ENCODE measurements around the gene CLPTM1. TPM values are rescaled to one million over a fixed set of nuclear protein-coding genes. Genes with fewer than 3 reads are reported as not detected.
"Not testable (repeated sequence)": the region's sequence is repeated elsewhere in the genome, so short reads cannot be mapped to it uniquely, and the experiment has no call there.

The CLPTM1 gene, protein sequence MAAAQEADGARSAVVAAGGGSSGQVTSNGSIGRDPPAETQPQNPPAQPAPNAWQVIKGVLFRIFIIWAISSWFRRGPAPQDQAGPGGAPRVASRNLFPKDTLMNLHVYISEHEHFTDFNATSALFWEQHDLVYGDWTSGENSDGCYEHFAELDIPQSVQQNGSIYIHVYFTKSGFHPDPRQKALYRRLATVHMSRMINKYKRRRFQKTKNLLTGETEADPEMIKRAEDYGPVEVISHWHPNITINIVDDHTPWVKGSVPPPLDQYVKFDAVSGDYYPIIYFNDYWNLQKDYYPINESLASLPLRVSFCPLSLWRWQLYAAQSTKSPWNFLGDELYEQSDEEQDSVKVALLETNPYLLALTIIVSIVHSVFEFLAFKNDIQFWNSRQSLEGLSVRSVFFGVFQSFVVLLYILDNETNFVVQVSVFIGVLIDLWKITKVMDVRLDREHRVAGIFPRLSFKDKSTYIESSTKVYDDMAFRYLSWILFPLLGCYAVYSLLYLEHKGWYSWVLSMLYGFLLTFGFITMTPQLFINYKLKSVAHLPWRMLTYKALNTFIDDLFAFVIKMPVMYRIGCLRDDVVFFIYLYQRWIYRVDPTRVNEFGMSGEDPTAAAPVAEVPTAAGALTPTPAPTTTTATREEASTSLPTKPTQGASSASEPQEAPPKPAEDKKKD
- 104 and 106 TPM in 2 replicates for total RNA-seq (2014; rRNA removed; shearing (Covaris generic))

DNA sequence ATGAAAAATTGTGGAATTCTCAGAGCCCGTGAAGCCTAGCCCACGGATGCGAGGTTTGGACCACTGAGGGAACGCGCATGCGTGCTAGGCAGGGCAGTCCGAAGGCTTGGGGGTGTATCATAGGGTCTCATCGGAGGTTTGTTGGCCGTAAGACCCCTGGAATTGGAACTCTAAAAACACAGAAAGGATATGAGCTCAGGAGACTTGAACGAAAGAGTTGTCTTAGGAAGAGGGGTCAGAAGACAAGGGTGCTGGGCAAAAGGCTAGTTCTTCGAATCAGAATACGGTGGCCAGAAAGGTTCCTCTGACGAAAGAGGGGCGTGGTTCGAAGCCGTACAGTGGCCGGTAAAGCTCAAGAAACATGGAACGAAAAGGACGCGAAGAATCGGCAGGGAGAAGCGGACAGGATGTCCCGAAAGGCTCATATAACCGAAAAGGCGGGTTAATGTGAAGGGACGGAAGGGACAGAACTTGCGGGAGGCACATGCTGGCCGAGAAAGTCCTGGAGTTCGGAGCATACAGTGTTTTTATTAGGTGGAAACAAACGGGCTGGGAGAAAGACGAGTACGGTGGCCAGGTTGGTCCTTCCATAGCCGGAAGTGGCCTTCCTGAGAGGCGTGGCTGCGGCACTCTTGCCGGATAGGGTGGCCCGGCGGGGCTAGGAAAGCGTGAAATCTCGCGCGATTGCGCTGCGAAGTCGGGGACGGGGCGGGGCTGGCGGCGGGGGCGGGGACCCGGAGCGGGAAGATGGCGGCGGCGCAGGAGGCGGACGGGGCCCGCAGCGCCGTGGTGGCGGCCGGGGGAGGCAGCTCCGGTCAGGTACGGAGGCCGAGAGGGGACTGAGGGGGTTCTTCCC, at the start of gene CLPTM1:
Gene CLPTM1 (plus strand): TSS at position 732 of the 856 bp plus-strand sequence. CDS start 16 bp downstream, at position 748.
- DNase-seq (ENCODE audit: low spot score): peak; percentile 99

DNA sequence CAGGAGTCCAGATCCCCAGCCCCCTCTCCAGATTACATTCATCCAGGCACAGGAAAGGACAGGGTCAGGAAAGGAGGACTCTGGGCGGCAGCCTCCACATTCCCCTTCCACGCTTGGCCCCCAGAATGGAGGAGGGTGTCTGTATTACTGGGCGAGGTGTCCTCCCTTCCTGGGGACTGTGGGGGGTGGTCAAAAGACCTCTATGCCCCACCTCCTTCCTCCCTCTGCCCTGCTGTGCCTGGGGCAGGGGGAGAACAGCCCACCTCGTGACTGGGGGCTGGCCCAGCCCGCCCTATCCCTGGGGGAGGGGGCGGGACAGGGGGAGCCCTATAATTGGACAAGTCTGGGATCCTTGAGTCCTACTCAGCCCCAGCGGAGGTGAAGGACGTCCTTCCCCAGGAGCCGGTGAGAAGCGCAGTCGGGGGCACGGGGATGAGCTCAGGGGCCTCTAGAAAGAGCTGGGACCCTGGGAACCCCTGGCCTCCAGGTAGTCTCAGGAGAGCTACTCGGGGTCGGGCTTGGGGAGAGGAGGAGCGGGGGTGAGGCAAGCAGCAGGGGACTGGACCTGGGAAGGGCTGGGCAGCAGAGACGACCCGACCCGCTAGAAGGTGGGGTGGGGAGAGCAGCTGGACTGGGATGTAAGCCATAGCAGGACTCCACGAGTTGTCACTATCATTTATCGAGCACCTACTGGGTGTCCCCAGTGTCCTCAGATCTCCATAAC, 49.6 kb upstream of the CLPTM1 start, which contains the start of gene APOE:
Gene APOE (plus strand): TSS at position 360 of the 724 bp plus-strand sequence. CDS start 829 bp downstream, outside the sequence.
- no peak for DNase-seq (ENCODE audit: low spot score)

DNA sequence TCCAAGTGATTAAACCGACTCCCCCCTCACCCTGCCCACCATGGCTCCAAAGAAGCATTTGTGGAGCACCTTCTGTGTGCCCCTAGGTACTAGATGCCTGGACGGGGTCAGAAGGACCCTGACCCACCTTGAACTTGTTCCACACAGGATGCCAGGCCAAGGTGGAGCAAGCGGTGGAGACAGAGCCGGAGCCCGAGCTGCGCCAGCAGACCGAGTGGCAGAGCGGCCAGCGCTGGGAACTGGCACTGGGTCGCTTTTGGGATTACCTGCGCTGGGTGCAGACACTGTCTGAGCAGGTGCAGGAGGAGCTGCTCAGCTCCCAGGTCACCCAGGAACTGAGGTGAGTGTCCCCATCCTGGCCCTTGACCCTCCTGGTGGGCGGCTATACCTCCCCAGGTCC, 47.6 kb upstream of the CLPTM1 start:
- DNase-seq (ENCODE audit: low spot score): no peak

DNA sequence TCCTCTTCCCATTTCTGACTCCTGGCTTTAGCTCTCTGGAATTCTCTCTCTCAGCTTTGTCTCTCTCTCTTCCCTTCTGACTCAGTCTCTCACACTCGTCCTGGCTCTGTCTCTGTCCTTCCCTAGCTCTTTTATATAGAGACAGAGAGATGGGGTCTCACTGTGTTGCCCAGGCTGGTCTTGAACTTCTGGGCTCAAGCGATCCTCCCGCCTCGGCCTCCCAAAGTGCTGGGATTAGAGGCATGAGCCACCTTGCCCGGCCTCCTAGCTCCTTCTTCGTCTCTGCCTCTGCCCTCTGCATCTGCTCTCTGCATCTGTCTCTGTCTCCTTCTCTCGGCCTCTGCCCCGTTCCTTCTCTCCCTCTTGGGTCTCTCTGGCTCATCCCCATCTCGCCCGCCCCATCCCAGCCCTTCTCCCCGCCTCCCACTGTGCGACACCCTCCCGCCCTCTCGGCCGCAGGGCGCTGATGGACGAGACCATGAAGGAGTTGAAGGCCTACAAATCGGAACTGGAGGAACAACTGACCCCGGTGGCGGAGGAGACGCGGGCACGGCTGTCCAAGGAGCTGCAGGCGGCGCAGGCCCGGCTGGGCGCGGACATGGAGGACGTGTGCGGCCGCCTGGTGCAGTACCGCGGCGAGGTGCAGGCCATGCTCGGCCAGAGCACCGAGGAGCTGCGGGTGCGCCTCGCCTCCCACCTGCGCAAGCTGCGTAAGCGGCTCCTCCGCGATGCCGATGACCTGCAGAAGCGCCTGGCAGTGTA, 46.9 kb upstream of the CLPTM1 start:
- no peak for DNase-seq (ENCODE audit: low spot score)

DNA sequence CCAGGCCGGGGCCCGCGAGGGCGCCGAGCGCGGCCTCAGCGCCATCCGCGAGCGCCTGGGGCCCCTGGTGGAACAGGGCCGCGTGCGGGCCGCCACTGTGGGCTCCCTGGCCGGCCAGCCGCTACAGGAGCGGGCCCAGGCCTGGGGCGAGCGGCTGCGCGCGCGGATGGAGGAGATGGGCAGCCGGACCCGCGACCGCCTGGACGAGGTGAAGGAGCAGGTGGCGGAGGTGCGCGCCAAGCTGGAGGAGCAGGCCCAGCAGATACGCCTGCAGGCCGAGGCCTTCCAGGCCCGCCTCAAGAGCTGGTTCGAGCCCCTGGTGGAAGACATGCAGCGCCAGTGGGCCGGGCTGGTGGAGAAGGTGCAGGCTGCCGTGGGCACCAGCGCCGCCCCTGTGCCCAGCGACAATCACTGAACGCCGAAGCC, 46.3 kb upstream of the CLPTM1 start:
- DNase-seq (ENCODE audit: low spot score): no peak

DNA sequence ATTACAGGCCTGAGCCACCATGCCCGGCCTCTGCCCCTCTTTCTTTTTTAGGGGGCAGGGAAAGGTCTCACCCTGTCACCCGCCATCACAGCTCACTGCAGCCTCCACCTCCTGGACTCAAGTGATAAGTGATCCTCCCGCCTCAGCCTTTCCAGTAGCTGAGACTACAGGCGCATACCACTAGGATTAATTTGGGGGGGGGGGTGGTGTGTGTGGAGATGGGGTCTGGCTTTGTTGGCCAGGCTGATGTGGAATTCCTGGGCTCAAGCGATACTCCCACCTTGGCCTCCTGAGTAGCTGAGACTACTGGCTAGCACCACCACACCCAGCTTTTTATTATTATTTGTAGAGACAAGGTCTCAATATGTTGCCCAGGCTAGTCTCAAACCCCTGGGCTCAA, 45.4 kb upstream of the CLPTM1 start:
- no peak for DNase-seq (ENCODE audit: low spot score)

DNA sequence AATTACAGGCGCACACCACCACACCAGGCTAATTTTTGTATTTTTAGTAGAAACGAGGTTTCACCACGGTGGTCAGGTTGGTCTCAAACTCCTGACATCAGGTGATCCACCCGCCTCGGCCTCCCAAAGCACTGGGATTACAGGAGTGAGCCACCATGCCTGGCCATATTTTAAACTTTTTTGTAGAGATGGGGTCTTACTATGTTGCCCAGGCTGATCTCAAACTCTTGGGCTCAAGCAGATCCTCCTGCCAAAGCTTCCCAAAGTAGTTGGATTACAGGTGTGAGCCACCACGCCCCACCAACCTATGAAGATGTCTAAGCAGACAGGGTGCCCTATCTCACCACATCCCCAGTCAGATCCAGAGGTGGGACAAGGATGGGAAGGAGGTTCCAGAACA, 43.3 kb upstream of the CLPTM1 start:
- DNase-seq (ENCODE audit: low spot score): not testable (repeated sequence)

DNA sequence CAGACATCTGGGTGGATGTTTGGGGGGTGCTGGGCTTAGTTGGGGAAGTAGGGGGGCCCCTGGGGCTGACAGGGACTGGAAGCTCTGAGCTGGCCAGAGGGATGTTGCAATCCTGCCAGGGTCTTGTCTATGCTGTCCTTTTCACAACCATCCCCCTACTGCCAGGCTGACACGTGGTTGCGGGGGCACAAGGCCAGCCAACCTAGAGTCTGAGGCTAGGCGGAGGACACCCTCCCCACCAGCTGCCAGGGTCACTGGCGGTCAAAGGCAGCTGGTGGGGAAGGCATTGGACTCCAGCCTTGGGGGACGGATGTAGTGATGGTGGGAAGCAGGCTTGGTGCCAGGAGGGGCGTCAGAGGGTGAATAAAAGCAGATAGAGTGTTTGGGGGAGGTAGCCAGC, 42.3 kb upstream of the CLPTM1 start:
- DNase-seq (ENCODE audit: low spot score): no peak

DNA sequence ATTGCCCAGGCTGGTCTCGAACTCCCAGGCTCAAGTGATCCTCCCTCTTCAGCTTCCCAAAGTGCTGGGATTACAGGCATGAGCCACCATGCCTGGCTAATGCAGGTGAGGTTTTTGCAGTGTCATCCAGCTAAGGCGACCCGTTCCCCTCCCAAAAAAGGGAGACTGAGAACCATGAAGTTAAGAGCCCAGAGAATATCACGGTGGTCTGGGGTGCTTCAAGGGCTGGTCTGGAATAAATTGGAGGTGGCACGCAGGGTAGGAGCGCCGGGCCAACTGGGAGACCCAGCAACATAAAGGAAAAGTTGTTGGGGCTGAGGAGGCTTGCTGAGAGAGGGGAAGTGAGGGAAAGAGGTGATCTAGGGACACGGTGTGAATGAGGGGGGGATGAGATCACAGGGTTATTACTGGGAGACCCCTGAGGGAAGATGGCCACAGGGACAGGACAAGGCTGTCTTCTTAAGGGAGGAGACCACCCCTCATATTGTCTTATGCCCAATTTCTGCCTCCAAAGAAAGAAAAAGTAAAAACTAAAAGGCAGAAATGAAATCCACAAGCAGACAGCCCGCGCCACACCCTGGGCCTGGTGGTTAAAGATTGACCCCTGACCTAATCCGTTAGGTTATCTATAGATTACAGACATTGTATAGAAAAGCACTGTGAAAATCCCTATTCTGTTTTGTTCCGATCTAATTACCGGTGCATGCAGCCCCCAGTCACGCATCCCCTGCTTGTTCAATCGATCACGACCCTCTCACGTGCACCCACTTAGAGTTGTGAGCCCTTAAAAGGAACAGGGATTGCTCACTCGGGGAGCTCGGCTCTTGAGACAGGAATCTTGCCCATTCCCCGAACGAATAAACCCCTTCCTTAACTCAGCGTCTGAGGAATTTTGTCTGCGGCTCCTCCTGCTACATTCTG, 41.4 kb upstream of the CLPTM1 start:
- DNase-seq (ENCODE audit: low spot score): not testable (repeated sequence)

DNA sequence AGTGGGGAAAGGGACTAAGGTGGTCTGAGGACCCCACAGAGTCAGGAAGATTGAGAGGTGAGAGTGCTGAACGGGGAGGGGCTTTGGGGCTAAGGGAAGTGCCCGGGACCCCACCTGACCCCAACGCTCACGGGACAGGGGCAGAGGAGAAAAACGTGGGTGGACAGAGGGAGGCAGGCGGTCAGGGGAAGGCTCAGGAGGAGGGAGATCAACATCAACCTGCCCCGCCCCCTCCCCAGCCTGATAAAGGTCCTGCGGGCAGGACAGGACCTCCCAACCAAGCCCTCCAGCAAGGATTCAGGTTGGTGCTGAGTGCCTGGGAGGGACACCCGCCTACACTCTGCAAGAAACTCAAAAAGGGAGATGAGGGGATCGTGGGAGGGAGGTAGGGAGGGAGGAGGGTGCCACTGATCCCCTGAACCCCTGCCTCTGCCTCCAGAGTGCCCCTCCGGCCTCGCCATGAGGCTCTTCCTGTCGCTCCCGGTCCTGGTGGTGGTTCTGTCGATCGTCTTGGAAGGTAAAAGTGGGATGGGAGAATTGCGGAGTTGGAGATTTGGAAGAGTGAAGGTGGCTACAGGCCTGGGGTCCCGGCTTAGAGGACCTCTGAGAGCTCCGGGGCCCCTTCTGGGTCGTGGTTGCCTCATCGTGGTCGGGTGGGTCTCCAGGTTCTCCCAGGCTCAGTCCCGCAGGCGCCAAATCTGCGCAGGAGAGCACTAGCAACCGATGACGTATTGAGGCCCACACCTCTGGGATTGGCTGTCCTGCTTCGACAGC, 40.6 kb upstream of the CLPTM1 start, which contains the start of gene APOC1:
Gene APOC1 (plus strand): TSS at position 176 of the 774 bp plus-strand sequence. CDS start 284 bp downstream, at position 460.
- DNase-seq (ENCODE audit: low spot score): peak; percentile 96

DNA sequence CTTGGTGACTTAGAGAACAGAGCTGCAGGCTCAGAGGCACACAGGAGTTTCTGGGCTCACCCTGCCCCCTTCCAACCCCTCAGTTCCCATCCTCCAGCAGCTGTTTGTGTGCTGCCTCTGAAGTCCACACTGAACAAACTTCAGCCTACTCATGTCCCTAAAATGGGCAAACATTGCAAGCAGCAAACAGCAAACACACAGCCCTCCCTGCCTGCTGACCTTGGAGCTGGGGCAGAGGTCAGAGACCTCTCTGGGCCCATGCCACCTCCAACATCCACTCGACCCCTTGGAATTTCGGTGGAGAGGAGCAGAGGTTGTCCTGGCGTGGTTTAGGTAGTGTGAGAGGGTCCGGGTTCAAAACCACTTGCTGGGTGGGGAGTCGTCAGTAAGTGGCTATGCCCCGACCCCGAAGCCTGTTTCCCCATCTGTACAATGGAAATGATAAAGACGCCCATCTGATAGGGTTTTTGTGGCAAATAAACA, 30.9 kb upstream of the CLPTM1 start:
- no peak for DNase-seq (ENCODE audit: low spot score)

DNA sequence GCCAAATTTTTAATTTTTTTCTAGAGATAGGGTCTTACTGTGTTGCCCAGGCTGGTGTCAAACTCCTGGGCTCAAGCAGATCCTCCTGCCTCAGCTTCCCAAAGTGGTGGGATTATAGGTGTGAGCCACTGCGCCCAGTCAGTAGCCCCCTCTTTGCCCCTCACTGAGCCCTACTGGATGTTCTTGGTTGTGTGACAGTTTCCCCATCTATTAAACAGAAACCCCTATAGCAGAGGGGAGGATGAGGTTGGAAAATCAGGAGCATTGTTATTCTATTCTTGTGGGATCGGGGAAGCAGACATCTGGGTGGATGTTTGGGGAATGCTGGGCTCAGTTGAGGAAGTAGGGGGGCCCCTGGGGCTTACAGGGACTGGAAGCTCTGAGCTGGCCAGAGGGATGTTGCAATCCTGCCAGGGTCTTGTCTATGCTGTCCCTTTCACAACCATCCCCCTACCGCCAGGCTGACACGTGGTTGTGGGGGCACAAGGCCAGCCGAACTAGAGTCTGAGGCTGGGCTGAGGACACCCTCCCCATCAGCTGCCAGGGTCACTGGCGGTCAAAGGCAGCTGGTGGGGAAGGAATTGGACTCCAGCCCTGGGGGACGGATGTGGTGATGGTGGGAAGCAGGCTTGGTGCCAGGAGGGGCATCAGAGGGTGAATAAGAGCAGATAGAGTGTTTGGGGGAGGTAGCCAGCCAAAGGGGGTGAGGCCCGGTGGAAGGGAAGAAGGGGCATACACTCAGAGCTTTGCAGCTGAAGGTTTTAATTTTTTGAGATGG, 29.9 kb upstream of the CLPTM1 start:
- DNase-seq (ENCODE audit: low spot score): no peak

DNA sequence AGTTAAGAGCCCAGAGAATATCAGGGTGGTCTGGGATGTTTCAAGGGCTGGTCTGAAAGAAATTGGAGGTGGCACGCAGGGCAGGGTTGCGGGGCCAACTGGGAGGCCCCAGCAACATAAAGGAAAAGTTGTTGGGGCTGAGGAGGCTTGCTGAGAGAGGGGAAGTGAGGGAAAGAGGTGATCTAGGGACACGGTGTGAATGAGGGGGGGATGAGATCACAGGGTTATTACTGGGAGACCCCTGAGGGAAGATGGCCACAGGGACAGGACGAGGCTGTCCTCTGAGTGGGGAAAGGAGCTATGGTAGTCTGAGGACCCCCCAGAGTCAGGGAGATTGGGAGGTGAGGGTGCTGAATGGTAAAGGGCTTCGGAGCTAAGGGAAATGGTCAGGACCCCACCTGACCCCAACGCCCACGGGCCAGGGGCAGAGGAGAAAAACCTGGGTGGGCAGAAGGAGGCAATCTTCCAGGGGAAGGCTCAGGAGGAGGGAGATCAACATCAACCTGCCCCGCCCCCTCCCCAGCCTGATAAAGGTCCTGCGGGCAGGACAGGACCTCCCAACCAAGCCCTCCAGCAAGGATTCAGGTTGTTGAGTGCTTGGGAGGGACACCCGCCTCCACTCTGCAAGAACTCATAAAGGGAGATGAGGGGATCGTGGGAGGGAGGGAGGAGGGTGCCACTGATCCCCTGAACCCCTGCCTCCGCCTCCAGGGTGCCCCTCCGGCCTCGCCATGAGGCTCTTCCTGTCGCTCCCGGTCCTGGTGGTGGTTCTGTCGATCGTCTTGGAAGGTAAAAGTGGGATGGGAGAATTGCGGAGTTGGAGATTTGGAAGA, 28.7 kb upstream of the CLPTM1 start:
- DNase-seq (ENCODE audit: low spot score): not testable (repeated sequence)

DNA sequence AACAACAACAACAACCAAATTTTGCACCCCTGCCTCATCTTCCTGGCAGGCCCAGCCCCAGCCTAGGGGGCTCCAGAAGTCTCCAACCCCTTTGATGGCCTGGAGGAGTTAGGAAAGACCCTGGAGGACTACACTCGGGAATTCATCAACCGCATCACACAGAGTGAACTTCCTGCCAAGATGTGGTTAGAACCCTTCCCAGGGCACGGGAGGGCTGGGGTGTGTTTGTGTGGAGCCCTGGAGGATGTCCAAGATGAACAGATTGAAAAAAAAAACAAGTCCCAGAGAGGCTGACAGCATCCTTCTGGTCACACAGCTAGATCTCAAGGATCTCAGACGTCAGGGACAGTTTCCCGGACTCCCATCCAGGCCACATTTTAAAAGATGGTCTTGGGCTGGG, 27.4 kb upstream of the CLPTM1 start:
- DNase-seq (ENCODE audit: low spot score): no peak

DNA sequence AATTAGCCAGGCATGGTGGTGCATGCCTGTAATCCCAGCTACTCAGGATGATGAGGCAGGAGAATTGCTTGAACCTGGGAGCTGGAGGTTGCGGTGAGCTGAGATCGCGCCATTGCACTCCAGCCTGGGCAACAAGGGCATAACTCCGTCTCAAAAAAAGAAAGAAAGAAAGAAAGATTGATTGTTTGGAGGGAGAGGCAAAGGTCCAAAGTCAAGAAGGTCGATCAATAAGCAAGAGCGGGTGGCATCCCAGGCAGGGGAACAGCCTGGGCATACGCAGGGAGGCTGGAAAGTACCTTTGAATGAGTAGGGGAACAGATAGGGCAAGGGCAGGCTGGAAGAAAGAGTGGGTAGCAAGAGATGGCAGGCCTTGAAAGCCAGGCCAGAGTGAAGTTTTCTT, 25.1 kb upstream of the CLPTM1 start:
- DNase-seq (ENCODE audit: low spot score): no peak

DNA sequence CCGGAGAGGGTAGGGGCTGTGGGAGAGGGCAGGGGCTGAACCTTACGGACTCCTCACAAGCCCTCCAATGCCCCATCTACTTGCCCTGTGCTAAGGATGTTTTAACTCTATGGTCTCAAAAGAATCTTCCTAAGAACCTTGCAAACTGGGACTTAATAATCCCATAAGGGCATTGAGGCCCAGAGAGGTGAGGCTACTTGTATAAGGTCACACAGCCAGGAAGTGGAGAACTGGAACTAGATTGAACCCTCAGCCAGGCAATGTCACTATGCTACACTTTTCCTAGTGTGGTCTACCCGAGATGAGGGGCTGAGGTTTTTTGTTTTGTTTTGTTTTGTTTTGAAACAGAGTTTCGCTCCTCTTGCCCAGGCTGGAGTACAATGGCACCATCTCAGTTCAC, 23.6 kb upstream of the CLPTM1 start:
- DNase-seq (ENCODE audit: low spot score): no peak

All from HT-29 (cell line).